HG03439 (cell line): Measurements from ENCODE around the gene NCCRP1.
"Not testable (repeated sequence)": the region's sequence is repeated elsewhere in the genome, so short reads cannot be mapped to it uniquely, and the experiment has no call there.

Experiments used
- ATAC-seq: cut with Tn5 transposase; IDR thresholded peaks from one replicate; pipeline ENCODE4 v1.9.1; 2021; ENCODE audit warnings: mild to moderate bottlenecking, moderate library complexity; ENCODE audit not compliant: unreplicated experiment

The NCCRP1 gene

DNA sequence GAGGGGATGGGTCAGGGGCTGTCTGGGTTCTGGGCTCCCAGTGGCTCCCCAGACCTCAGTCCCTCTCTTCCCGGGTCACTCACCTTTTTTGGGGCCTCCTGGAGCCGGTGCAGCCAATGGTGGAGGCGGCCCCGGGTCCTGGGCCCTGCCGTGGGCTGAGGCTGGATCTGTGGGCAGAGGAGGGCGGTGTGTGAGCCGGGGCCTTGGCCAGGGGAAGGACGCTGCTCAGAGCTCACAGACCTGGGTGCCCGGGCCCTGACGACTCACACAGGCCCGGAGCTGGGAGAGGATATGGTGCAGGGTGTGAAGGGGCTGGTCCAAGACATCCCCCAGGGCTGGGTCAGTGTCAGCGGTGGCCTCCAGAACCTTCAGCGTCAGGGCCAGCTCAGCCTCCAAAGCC, 47.0 kb downstream of the NCCRP1 start:
- ATAC-seq, result not testable (repeated sequence)

DNA sequence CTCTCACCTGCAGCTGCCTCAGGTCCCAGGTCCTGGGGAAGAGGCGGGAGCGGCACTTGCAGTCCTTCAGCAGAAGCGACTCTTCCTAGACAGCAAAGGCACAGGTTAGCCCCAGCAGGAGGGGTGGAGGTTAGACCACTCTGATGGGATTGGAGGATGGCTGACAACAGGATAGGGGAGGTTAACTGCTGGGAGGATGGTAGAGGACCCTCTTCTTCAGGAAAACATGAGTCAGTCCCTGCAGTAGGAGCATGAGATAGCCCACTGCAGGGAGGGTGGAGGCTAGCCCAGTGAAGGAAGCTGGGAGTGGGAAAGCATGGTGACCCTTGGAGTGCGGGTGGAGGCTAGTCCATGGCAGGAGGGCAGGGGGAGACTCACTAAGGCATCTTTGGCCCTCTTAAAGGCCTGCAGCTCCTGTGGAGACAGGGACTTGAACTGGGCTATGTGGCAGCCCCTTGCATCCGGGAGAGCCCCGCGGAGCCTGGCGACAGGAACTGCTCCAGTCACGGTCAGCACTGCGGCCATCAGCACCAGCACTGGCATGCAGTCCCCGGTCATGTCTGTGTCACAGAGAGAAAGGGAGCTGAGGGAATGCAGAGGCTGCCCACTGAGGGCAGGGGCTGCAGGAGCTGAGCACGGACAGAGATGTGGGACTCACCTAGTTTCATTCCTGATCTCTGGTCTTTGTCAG, 47.8 kb downstream of the NCCRP1 start, which contains the start of gene IFNL3:
Gene IFNL3, minus strand, starts transcription at position 597 of the 691 bp plus-strand sequence. Its CDS starts 39 bp downstream, at position 558.
- not testable (repeated sequence) for ATAC-seq

DNA sequence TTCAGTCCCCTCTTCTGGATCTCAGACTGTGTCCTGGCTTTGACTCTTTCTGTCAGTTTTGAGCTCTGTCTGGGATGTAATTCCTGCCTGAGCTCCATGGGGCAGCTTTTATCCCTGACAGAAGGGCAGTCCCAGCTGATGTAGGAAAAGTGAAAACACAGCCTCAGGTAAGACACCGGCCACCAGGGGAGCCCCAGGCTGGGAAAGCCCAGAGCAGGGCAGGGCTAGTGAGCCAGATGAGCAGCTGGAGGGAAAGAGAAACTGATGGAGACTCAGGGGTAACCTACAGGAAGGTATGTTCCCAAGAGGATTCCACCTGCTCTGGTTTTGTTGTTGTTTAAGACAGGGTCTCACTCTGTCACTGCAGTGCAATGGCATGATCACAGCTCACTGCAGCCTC, 48.4 kb downstream of the NCCRP1 start:
- ATAC-seq, result not testable (repeated sequence)

DNA sequence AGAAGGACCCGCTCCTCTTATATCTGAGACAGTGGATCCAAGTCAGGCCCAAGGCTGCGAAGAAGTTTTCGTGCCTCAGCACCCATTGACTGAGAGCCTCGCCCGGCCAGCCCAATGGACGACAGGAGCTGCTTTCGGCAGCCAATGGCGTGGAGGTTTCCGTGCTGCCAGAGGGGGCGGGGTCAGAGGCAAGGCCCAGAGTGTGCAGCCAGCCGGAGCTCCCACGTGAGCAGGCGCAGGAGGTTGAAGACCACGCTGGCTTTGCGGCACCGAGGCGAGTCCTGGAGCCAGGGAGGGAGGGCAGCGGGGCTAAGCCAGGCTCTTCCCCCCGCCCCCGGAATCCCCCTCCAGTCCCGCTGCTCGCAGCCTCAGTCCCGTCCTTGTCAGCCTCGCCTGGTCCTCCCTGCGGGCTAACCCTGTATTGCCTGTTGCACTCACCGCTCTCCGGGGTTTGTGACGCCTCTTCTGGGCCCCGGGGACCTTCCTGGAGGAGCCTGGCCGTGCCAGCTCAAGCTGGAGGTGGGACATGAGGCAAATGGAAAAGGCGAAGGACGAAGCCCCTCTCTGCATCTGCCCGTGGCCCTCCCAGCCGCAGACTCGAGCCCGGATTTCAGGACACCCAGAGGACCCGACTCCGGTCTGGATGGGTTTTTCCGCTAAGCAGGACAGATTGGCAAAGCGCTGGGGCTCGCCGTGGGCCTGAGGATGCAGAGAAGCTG, 50.3 kb downstream of the NCCRP1 start:
- ATAC-seq, result no peak

DNA sequence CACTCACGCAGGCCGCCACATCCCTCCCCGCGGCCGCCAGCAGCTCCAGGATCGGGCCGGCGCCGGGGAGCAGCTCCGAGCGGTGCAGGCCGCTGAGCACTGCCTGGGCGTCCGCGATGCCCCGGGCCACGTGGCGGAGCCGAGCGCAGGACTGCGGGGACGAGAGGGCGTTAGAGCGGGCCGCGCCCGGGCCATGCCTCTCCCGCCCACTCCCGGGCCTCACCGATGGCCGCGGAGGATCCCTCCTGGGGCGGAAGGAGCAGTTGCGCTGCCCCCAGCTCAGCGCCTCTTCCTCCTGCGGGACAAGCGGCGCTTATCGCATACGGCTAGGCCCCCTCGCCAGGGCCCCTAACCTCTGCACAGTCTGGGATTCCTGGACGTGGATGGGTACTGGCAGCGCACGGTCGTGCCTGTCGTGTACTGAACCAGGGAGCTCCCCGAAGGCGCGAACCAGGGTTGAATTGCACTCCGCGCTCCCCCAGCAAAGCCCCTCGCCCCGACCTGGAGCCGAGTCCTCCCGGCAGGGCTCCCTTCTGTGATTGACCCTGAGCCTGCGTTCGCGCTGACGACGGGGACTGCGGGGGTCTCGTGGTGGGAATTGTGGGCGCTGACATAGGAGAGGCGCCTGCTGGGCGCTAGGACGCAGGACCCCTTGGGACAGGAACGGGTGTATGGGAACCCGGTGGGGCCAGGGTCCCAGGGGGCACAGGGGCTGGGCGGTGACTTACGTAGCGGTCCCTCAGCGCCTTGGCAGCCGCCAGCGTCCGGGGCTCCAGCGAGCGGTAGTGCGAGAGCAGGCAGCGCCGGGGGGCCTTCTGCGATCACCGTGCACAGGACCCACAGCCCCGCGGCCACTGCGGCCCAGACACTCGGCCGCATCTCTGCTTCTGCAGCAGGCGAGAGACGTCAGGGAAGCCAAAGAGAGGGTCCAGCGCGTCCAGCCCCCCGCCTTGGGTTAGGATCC, 51.2 kb downstream of the NCCRP1 start:
- ATAC-seq, result no peak

DNA sequence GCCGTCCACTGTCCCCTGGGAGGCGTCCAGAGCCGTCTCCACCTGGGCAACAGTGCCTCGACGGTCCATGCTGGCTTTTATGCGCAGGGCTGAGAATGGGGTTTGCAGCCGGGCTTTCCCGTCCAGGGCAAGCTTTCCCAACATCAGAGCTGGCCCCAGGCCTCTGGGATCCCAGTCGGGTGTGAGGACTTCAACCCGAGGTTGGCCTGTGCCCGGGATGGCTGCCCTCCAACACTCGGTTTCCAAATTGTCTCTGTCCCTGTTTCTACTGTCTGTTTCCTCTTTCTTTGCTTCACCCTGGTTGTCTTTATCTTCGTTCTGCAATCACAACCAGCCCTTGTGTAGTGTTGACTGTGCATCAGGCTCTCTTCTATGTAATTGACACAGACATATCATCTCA, 52.0 kb downstream of the NCCRP1 start, which contains the start of gene IFNL4:
Gene IFNL4, minus strand, starts transcription at position 51 of the 400 bp plus-strand sequence.
- no peak for ATAC-seq

DNA sequence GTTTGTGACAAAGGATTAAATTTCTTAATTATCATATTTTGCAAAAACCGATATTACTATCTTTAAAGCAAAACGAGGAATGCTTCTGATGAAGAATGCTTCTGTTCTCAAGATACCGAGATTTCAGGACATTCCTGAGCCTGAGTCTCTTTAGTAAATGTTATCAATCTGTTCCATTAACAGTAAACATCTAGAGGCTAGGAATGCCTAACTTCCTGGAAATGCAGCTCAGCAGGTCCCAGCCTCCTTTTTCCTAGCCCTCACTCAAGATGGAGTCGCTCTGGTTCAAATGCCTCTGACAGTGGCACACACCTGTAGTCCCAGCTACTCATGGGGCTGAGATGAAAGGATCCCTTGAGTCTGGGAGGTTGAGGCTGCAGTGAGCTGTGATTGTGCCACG, 54.3 kb downstream of the NCCRP1 start:
- no peak for ATAC-seq
